Heart right ventricle (tissue), 16 donors: ENCODE data around the gene DPEP1. TPM values are rescaled to one million over a fixed set of nuclear protein-coding genes. Genes with fewer than 3 reads are reported as not detected.
A peak's percentile ranks its signal among the peaks of the same experiment; 100 is the strongest.

Experiments
- ATAC-seq, 8 donors: fragments of 200-7000 bp; cut with Tn5 transposase; one replicate each; pipeline ENCODE4 v1.9.1; 2020; ENCODE audit warnings: mild to moderate bottlenecking in 8 of 8, moderate library complexity in 8 of 8, moderate number of reproducible peaks in 1 of 8
- DNase-seq, 2 donors: peaks; one replicate each; pipeline ENCODE4 v3.0.0-alpha.2; 2020
- H3K27ac ChIP-seq, 10 donors: fragments of 200-600 bp; sonication (generic) in 2 of 10; one replicate each; pipeline versions ENCODE4 v1.5.0 to v1.8.0; 2020 to 2022; ENCODE audit warnings: mild to moderate bottlenecking in 3 of 10
- H3K27me3 ChIP-seq, 7 donors: fragments of 200-600 bp; one replicate each; pipeline ENCODE4 v1.8.0; 2021 to 2022; ENCODE audit warnings: mild to moderate bottlenecking in 2 of 7
- H3K36me3 ChIP-seq, 9 donors: fragments of 200-600 bp; sonication (generic) in 1 of 9; one replicate each; pipeline versions ENCODE4 v1.5.0 to v1.8.0; 2020 to 2022; ENCODE audit warnings: mild to moderate bottlenecking in 2 of 9
- H3K4me1 ChIP-seq, 9 donors: fragments of 200-600 bp; sonication (generic) in 1 of 9; one replicate each; pipeline versions ENCODE4 v1.5.0 to v1.8.0; 2020 to 2022; ENCODE audit warnings: mild to moderate bottlenecking in 4 of 9
- H3K4me3 ChIP-seq, 10 donors: fragments of 200-600 bp; sonication (generic) in 2 of 10; one replicate each; pipeline versions ENCODE4 v1.5.0 to v1.8.0; 2020 to 2022; ENCODE audit warnings: mild to moderate bottlenecking in 7 of 10, moderate library complexity in 2 of 10
- H3K9me3 ChIP-seq, 11 donors: fragments of 200-600 bp in 10 of 11; sonication (generic) in 2 of 11; one replicate each; pipeline versions ENCODE4 v1.5.0 to v1.8.0; 2013 to 2022; ENCODE audit warnings: mild to moderate bottlenecking in 2 of 11, control low read depth in 1 of 11, moderate library complexity in 1 of 11
- CTCF ChIP-seq, 9 donors: fragments of 200-600 bp; sonication (generic) in 2 of 9; IDR thresholded peaks; one replicate each; pipeline versions ENCODE4 v1.5.0 to v1.8.0; 2021 to 2022; ENCODE audit warnings: antibody characterized with exemption in 9 of 9, mild to moderate bottlenecking in 5 of 9, moderate library complexity in 1 of 9
- WGBS, 2 donors: extraction: QIAGEN DNeasy Blood & Tissue Kit; methylation state at CpG; one replicate each; pipeline ENCODE4 v1.1.7; 2013; ENCODE audit warnings: inconsistent platforms in 1 of 2; 5-methylcytosine and 5-hydroxymethylcytosine counted together
- intact Hi-C, 10 donors: fragments of 100-400 bp; cut with DNase I; formaldehyde crosslinking; loops; one replicate each; pipeline versions ENCODE4 v1.11.1 to v1.14.2; 2022
- polyA plus RNA-seq, 2 donors: library from polyadenylated mRNA; stranded (reverse); fragments of 200-250 nt; gene quantifications; one replicate each; pipeline ENCODE4 v1.2.3, GENCODE V29; 2013
- total RNA-seq, 10 donors: library from RNA; stranded (reverse); fragmentation: NEBNext Ultra II Directional in 3 of 10; extraction: Animal tissue kit (Norgen Biotek cat#: 25700) in 3 of 10; gene quantifications; one replicate each; pipeline versions ENCODE4 v1.2.1 to v1.2.4, GENCODE V29; 2021 to 2023
- donor health status: Arrhythmogenic right ventricular cardiomyopathy.
- donor health status: ischemic (EF 13 %, LVEDD 7.1; RV severe dilation, severe dysfunction).
- donor health status: healthy with polysubstance abuse.
- donor health status: DM: no; HTN: yes; CAD: no.
- donor health status: DM: no; HTN: no; CAD: no.
- donor health status: ischemic (EF 25% LVEDD 6.9; RV normal size, moderate dysfunction).
- donor health status: ischemic (EF 25% LVEDD 5.7; RV mildly dilated, moderate dysfunction).
- donor health status: healthy.
- donor health status: DM: yes; HTN: yes; CAD: no.
- donor health status: Ischemic cardiomyopathy.
- donor health status: ischemic (EF 35%, LVEDD 5.7; RV mildly dilated, moderate dysfunction).
- donor health status: nonischemic (EF 11% LVEDD 7.7; RV severe dilation, severe dysfunction).
- donor health status: DM: yes; HTN: yes; CAD: no.
- donor health status: PGD.
- donor health status: ischemic (EF 29% LVEDD 5.4; RV normal size, mild dysfunction).
- donor health status: nonischemic (EF 23%, LVEDD 6.1; RV moderate dilation, normal function).

The DPEP1 gene
- total and polyA plus RNA-seq, 12 donors = 0.09 TPM; not detected in 11

DNA sequence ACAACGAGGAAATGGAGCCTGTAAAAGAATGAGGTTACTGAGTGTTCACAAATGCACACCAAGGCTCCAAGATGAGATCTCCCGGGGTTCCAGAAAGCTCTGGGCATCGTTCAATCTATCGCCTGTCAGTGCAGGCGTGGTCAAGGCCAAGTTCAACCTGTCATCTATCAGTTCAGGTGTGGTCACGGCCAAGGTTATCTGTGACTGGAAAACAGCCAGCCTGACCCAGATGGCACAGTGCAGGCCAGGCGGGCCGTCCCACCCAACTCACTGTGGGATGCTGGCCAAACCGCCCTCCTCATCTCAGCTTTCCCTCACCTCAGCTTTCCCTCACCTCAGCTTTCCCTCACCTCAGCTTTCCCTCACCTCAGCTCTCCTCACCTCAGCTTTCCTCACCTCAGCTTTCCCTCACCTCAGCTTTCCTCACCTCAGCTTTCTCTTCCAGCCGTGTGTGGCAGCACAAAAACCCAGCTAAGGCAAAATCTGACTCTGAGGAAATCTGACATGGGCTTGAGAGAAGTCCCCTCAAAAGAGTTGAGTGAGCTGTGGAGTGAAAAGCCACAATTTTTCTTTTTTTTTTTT is 41.7 kb downstream of the DPEP1 start:
- Histone ChIP-seq H3K27ac (no peak overlapping the region), H3K36me3 (peaks cover 0 to 39% (median 3%) of the 10 kb centered on the region in 9 donors), H3K9me3 (no peaks in the 10 kb centered on the region), H3K27me3 (no peaks in the 10 kb centered on the region), H3K4me1 (peaks cover 9 to 26% (median 20%) of the 10 kb centered on the region in 9 donors), H3K4me3 (no peak overlapping the region)
- no peak for ATAC-seq
- WGBS, 2 donors = 76 to 84% methylated on average over 10 of the region's 10 CpGs
- intact Hi-C loops = loop anchor here in 1 of 10 donors (10.0 kb wide), 1 partner anchor 220 kb away; the partner anchor contains the start of gene TCF25
- no peak for TF ChIP-seq CTCF (IDR thresholded peaks at IDR 0.05)
- no peak for DNase-seq

DNA sequence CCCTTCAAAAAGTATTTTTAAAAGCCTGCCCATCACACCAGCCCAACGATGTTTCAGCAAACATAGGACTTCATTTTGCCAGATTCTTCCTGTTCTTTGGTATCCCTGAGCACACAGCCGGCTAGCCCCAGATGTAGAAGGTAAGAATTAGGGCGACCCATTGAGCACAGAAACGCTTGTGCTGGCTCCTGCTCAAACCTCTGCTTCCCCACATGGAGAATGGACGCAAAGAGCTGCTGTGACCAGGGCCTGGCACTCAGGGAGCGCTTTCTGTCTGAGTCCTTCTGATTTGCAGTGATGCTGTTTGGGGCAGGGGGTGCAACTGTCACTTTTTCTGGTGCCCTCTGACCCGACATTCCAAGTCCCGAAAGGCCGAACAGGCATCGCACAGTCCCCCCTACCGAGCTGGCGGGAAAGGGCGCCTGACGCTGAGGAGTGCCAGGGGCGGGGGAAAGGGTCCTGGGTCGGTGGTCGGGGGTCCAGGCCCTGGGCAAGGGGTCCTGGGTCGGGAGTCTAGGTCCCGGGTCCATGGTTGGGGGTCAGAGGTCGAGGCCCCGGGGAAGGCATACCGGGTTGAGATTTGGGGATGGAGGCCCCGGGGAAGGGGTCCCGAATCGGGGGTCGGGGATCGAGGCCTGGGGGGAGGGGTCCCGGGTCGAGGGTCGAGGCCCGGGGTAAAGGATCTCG is 43.1 kb downstream of the DPEP1 start:
- intact Hi-C loops = loop anchor here in 1 of 10 donors (10.0 kb wide), 1 partner anchor 218 kb away; the partner anchor contains the start of gene TCF25
- no peaks in the 10 kb centered on the region for H3K27me3 ChIP-seq
- DNase-seq (no peak), ATAC-seq (no peak)
- peak overlapping the region; percentile 84 to 100 (median 98) for H3K4me3 ChIP-seq
- 31 to 35% methylated on average over 32 of the region's 32 CpGs for WGBS, 2 donors
- H3K4me1 ChIP-seq = peaks cover 9 to 31% (median 20%) of the 10 kb centered on the region in 9 donors
- H3K27ac ChIP-seq = peak overlapping the region in 5 of 10 donors; percentile 85 to 98 (median 91)
- TF ChIP-seq CTCF (IDR thresholded peaks at IDR 0.05) = no peak
- no peaks in the 10 kb centered on the region for H3K9me3 ChIP-seq
- peaks cover 0 to 37% (median 0%) of the 10 kb centered on the region in 9 donors for H3K36me3 ChIP-seq

DNA sequence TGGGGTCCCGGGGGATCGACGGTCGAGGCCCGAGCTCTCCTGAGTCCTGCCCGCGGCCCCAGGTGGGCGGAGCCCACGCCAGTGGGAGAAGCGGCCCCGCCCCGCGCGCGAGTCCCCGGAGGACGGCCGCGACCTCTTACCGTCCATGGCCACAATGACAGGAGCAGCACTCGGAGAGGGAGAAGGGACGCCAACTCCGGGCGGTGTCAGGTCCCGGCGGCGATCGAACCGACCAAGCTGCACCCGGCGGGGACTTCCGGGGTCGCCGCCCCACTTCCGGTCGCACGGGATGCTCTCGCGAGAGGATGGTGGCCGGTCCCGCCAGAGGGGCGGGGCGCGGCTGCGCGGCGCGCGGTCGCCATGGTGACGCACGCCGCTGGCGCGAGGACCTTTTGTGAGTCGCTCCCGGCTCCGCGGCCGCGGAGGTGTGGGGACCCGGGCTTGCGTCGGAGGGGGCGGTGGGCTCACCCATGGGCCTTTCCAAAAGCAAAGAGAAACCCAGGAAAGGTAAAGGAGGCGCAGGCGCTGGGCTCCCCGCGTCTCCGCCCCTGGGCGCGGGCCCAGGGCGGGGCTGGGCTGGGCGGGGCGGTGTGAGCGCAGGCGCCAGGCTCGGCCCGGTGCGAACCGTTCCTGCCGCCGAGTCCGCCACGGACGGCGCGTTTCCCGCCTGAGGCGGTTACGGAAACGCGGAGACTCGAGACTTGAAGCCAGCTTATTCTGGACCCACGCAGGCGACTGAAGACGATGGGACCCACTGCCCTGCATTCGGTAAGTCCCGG is 44.2 kb downstream of the DPEP1 start, which contains the start of the genes CHMP1A and SPATA33:
Gene CHMP1A, minus strand, starts transcription at position 267 of the 779 bp plus-strand sequence. Its CDS starts 120 bp downstream, at position 147.
Gene SPATA33, plus strand, starts transcription at position 395 of the 779 bp plus-strand sequence. Its CDS starts 76 bp downstream, at position 471.
- WGBS, 2 donors = 0% methylated on average over 90 to 99 of the region's 99 CpGs
- DNase-seq (peak; percentile 90 to 93), ATAC-seq (peak; percentile 95 to 98 (median 97))
- H3K27me3 ChIP-seq = no peaks in the 10 kb centered on the region
- peak within 1 kb of the TSS; percentile 43 to 98 (median 90) for H3K27ac ChIP-seq
- H3K9me3 ChIP-seq = no peaks in the 10 kb centered on the region
- TF ChIP-seq CTCF (IDR thresholded peaks at IDR 0.05) = no peak
- H3K4me1 ChIP-seq = peaks cover 9 to 31% (median 20%) of the 10 kb centered on the region in 9 donors
- peaks cover 0 to 40% (median 0%) of the 10 kb centered on the region in 9 donors for H3K36me3 ChIP-seq
- H3K4me3 ChIP-seq = peak within 1 kb of the TSS; percentile 84 to 100 (median 98)
- intact Hi-C loops = loop anchor here in 1 of 10 donors (10.0 kb wide), 1 partner anchor 217 kb away; the partner anchor contains the start of gene TCF25
